Neural cell (in vitro differentiated cells): ENCODE measurements around the gene TYW1B.
"Not testable (repeated sequence)": the region's sequence is repeated elsewhere in the genome, so short reads cannot be mapped to it uniquely, and the experiment has no call there.

Experiments used
- CTCF ChIP-seq: fragments of 450-650 bp; IDR thresholded peaks from 2 replicates; pipeline ENCODE4 v1.5.1; 2014; ENCODE audit warnings: antibody characterized with exemption, mild to moderate bottlenecking, moderate library complexity; ENCODE audit not compliant: poor library complexity, severe bottlenecking
- POLR2AphosphoS5 ChIP-seq: IDR thresholded peaks from 2 replicates; pipeline ENCODE4 v1.6.1; 2012
- RAD21 ChIP-seq: fragments of 450-650 bp; conservative IDR thresholded peaks from 2 replicates; pipeline ENCODE4 v1.6.1; 2014; ENCODE audit warnings: antibody characterized with exemption, mild to moderate bottlenecking, moderate library complexity
- TAF1 ChIP-seq: IDR thresholded peaks from 2 replicates; pipeline ENCODE4 v1.6.1; 2012; ENCODE audit warnings: low read depth

- TF ChIP-seq CTCF, POLR2AphosphoS5, RAD21, TAF1: not testable (repeated sequence)
Observed at GRCh38 chr7:72559546-72559945, 268.5 kb downstream of the TYW1B start.
